ENCODE measurements around the gene EDC4.
"Not testable (repeated sequence)": the region's sequence is repeated elsewhere in the genome, so short reads cannot be mapped to it uniquely, and the experiment has no call there.

Gene EDC4

DNA sequence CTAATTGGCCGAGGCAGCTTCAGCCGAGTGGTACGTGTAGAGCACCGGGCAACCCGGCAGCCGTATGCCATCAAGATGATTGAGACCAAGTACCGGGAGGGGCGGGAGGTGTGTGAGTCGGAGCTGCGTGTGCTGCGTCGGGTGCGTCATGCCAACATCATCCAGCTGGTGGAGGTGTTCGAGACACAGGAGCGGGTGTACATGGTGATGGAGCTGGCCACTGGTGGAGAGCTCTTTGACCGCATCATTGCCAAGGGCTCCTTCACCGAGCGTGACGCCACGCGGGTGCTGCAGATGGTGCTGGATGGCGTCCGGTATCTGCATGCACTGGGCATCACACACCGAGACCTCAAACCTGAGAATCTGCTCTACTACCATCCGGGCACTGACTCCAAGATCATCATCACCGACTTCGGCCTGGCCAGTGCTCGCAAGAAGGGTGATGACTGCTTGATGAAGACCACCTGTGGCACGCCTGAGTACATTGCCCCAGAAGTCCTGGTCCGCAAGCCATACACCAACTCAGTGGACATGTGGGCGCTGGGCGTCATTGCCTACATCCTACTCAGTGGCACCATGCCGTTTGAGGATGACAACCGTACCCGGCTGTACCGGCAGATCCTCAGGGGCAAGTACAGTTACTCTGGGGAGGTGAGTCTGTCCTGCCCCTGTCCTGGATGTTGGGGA, 36.3 kb downstream of the EDC4 start:
- DNase-seq = no peak

DNA sequence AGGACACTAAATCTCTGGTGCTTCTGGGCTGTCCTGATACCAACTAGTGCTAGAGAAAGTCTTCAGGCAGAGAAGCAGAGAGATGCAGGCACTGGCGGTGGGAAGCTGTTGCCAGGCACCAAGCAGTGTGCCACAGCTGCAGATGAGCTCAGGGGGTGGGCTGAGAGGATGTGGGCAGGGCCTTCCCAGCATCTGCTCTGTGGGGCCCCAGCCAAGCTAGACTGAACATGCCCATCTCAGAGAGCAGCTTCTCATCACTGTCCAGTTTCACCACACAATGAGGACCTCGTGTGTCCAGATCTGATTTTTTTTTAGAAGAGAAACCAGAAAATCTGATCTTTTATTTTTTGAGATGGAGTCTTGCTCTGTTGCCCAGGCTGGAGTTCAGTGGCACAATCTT, 37.3 kb downstream of the EDC4 start:
- DNase-seq = no peak

DNA sequence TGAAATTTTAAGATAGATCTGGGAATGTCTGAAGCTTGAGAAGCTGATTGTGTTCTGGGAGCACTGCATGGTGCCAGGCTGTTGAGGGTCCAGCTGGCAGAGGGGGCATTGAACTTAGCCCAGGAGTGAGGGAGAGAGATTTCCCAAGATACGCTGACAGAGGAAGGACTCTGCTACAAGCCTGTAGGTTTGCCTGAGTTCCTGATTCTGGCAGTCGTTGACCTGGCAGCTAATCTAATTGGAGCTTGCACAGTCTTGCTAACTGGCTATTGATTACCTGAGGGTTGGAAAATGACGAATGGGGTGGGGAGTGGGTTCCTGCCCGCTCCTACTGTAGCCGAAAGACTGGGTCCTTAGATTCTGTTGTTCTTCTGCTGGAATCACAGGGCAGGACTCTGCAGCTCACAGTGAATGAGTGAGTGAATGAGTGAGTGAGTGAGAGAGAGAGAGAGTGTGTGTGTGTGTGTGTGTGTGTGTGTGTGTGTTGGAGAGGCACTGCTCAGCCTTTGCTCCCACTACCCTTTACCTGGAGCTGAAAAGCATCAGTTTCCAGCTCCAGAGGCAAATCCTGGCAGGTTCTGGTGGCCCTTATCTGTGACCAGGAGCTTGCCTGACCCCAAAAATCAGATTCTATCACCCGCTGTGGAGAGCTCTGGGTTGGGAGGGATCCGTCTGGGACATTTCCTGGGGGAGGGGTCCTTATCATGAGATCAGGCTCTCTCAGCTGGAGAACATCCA, 42.1 kb downstream of the EDC4 start:
- no peak for DNase-seq

DNA sequence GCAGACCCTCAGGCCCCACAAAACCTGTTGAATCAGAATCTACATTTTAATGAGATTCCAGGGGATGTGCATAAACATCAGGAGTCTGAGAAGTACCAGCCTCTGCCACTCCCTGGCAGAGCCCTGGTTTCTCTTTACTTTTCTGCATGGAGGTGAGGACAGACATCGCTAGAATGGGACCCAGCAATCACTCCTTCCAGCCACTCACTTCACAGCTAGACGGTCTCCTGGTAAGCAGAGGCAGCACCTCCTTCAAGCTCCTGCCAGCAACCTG, 42.6 kb downstream of the EDC4 start:
- not testable (repeated sequence) for DNase-seq

DNA sequence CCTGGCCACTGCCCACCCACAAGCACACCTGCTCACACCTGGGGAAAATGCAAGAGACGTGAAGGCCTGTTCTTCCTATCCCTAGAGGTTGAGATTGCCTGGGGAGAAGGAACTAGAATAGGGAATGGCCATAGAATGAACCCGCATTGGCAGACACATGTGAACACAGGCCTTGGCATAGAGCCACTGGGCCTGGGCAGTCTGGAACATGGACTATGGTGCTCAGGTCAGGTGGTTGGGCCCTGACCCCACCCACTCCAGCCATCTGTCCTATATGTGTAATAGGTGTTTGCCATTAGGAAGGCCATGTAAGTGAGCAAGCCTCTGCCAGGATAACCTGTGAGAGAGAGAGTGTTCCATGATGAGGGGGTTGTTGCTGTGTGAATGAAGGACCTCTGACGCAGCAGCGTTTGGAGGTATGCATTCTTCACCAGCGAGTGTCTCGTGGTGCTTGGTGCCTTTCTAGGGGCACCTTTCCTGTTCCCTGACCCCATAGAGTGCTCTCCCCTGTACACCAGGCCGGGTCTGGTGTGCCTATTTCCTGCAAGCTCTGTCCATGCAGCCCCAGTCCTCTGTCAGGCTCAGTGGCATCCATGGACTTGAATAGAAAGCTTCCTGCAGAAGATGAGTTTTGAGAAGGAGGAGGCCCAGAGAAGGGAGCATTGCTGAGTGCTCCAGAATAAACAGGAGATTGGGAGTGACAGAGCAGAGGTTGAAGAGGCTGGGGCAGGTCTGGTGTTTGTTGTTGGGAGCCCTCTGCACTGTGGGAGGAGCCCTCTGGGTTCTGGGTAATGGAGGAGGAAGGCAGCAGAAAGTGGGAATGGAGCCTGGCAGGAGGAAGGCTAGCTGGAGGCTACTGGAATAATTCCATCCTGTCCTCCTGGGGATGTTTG, 43.2 kb downstream of the EDC4 start:
- no peak for DNase-seq

DNA sequence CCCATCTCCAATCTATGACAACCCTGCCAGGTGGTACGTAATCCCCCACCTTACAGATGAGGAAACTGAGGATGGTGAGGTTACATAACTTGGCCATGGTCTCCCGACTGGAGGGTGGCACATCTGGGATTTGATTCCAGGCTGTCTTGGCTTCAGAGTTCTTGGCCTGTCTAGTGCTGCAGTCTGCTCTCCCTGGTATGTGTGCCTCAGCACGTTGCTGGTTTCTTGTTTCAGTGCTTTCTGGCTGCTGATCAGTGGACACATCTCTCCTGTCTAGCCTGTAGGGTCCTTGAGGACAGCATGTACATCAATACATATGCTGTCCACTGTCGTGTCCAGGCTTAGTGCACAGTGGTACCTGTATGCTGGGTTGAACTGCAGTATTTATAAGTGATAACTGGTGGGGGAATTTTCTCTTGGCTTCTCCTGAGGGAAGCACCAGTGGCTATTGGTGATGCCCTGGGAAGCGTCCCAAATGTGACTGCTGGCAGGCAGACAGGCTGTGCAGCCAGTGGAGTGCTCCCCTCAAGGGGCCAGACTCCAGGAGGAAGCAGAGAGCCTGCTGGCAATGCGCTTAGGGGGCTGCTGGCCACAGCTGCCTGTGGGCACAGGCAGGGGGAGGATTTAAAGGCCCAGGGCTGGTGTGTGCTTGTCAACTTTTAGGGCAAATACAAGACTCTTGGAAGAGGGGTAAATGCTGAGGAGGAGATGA, 44.4 kb downstream of the EDC4 start:
- no peak for DNase-seq

DNA sequence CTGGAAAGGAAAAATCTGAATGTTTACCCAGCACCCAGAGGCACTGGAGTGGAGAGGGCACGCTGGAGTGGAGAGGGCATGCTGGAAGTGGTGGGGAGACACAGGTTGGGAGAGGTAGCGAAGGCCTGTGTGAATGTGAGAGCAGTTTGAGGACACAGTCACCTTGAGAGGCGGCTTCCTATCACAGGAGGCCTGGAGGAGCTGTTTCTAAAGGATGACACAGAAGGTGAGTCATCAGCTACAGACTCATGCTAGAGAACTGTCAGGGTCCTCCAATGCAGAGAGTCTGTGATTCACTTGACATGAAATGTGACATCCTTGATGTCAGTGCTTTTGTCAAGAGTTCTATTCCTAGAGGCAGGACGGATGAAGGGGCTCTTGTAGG, 45.0 kb downstream of the EDC4 start:
- DNase-seq = peak; percentile 44 to 51

DNA sequence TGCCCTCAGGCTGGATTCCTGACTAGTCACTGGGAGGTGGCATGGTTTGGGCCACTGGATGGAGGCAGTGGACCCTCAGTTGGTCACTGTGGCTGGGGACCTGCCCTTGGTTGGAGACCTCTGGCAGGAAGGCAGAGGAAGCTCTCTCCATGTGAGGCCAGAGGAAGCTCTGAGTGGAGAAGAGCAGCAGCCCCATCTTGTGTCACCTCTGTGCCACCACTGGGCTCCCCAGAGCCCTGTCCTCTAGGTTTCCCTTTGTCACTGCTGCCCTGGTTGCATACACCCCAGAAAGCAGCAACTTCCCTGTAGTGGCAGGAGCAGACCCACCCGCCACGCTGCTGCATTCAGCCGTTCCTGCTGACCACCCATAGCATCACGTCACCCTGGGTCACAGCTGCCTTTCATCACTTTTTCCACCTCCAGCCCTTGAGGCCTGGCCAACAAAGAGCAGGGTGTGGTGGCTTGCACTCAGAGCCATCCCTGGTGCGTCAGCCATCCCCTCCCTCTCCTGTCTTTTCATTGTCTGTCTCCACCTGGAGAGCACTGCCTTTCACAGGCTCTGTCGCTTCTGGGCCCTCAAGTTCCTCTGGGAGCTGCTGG, 46.9 kb downstream of the EDC4 start:
- DNase-seq = no peak

DNA sequence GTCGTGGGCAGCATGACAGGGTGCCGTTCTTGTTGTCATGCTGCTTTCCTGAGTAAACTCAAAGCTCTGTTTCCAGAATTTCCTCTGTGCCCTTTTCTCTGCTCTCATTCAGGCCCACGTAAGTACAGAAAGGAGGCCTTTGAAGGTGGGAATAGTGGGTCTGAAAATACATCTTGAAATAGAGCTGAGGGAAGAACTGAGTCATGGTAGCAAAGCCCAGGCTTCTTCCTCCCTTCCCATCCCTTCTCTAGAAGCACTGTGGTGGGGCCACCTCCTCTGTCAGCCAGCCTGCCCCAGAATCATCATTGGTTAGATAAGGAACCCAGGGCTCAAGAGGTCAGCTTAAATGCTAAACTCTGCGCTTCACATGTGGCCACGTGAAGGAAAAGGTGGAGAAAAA, 49.4 kb downstream of the EDC4 start:
- DNase-seq = no peak

DNA sequence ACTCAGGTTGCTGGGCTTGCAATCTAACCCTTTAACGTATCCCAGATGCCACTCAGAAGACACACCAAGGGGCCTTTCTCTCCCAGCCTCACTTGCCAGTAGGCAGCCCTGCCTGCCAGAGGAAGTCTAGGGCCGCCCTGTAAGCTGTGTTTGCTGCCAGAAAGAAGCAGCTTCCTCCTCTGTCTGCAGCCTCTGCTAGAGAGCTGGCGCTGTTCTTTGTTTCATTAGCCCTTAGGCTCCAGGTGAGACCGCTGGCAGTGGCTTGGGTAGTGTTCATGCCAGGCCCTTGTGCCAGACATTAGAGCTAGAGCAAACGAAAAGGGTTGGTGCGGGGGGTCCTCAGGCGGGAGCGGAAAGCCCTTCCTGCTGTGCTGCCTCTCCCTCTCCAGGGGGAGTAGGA, 49.9 kb downstream of the EDC4 start:
- no peak for DNase-seq

DNA sequence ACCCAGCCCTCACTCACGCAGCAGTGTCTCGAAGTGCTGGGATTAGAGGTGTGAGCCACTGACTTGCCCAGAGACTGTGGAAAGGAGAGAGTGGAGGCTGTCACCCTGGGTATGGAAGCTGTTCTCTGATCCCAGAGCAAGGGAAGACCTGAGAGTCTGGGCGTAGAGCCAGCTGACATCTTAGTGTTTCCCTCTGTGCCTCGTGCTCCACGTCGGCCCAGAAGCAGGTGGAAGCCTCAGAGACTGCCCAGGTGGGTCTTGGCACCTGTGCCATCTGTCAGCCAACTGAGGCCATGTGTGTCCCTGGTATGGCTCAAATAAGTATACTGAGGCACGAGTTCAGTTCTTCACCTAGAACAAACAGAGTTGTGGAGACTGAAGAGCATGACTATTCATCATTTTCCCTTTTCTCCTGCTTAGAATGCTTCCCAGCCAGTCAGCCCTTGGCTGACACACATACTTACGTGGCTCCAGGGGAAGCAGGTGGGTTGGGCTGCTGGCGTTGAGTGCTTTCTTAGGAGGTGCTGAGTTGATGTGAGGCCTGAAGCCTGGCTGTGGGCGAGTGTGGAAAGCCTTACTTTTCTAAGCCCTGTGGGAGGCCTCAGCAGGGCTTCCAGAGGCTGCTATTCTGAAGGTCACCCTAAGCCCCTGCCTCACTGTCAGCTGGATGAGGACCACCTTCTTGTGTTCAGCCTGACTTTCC, 50.7 kb downstream of the EDC4 start:
- DNase-seq = no peak

DNA sequence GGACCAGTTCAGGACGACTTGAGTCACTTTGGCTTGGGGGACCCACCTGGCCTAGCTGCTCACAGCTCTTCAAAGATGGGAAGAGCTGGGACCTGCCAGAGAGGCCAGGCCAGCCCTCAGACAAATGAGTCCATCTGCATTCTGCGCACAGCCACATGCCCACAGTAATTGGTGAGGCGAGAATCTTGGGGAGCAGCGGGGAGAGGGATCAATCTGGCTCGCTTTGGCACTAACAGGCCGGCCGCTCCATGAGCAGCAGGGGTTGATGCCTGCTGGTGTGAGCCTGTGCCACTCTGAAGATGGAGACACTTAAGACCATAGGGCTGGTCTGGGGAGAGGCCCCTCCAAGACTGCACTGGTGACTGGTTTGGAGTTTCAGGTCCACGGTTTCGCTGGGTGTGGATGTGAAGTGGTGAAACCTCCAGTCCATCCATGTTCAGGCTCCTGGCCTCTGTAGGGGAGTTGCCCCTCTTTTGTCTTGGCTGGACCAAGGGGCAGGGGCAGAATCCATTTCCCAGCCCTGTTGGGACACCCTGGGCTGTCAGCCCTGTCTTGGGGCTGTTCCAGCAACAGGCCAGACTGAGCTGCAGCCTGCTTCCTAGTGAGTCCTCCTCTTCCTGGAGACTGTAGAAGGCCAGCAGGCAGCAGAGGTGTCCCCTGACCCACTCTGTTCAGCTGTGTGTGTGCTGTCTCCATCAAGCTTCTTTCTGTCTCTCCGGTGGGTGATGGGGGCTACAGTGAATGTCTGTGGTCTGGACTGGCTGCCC, 51.5 kb downstream of the EDC4 start:
- DNase-seq = no peak

DNA sequence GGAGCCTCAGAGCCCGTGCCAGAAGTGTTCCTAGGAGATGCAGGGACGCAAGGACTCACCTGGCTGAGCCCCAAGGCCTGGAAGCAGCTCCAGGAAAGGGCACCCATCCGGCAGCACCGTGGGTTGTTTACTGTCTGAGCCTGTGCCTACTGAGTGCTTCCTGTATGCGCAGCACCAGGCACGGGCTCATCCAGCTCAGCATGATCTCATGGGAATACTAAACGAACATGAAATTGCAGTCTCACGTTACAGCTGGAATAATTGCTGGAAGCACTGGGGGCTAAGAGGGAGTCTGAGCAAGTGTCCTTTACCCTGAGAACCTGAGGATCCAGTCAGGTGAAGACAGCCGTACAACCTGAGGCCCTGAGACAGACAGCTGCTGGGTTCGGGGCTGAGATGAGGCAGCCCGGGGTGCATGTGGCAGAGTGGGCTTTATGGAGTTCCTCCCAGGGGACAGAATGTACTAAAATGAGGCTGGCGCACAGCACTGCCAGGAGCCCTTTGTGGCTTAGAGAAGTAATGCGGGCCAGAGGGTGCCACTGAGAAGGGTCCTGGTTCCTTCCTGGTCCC, 53.4 kb downstream of the EDC4 start:
- DNase-seq = no peak

DNA sequence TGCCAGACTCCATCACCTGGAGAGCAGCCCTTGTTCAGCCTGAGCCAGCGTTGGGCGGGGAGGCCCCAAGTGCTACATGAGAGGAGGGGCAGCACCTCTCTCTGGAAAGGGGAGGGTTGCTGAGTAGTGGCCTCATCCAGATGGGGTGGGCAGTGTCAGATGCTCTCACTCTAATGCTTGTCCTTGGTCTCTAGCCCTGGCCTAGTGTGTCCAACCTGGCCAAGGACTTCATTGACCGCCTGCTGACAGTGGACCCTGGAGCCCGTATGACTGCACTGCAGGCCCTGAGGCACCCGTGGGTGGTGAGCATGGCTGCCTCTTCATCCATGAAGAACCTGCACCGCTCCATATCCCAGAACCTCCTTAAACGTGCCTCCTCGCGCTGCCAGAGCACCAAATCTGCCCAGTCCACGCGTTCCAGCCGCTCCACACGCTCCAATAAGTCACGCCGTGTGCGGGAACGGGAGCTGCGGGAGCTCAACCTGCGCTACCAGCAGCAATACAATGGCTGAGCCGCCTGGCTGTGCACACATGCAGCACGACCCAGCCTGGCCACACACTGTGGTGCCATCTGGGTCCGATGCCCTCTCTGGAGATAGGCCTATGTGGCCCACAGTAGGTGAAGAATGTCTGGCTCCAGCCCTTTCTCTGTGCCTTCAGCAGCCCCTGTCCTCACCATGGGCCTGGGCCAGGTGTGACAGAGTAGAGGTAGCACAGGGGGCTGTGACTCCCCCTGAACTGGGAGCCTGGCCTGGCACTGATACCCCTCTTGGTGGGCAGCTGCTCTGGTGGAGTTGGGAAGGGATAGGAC, 54.5 kb downstream of the EDC4 start:
- DNase-seq = no peak

DNA sequence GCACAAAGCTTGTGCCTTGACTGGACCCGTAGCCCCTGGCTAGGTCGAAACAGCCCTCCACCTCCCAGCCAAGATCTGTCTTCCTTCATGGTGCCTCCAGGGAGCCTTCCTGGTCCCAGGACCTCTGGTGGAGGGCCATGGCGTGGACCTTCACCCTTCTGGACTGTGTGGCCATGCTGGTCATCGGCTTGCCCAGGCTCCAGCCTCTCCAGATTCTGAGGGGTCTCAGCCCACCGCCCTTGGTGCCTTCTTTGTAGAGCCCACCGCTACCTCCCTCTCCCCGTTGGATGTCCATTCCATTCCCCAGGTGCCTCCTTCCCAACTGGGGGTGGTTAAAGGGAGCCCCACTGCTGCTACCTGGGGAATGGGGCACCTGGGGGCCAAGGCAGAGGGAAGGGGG, 55.3 kb downstream of the EDC4 start:
- DNase-seq = no peak

DNA sequence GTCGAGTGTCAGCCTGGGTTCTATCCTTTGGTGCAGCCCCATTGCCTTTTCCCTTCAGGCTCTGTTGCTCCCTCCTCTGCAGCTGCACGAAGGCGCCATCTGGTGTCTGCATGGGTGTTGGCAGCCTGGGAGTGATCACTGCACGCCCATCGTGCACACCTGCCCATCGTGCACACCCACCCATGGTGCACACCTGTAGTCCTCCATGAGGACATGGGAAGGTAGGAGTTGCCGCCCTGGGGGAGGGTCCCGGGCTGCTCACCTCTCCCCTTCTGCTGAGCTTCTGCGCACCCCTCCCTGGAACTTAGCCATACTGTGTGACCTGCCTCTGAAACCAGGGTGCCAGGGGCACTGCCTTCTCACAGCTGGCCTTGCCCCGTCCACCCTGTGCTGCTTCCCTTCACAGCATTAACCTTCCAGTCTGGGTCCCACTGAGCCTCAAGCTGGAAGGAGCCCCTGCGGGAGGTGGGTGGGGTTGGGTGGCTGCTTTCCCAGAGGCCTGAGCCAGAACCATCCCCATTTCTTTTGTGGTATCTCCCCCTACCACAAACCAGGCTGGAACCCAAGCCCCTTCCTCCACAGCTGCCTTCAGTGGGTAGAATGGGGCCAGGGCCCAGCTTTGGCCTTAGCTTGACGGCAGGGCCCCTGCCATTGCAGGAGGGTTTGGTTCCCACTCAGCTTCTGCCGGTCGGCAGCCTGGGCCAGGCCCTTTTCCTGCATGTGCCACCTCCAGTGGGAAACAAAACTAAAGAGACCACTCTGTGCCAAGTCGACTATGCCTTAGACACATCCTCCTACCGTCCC, 55.9 kb downstream of the EDC4 start:
- peak; percentile 74 to 78 for DNase-seq

DNA sequence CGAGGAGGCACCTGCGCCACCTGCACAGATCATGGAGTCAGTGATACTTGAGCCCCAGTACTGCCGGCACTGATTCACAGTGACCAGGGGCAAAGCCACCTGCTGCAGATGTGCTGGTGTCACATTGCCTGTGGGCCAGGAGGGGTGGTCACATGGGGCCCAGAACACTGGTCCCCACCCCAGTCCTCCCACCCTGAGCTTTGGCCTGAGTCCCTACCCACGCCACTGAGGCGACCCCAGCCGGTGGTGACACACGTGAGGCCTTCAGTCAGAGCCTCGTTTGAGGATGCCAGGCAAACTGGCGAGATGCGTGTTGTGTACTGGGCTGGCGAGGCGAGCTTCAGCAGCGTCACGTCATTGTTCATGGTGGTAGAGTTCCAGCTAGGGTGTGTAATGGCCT, 57.3 kb downstream of the EDC4 start:
- no peak for DNase-seq

DNA sequence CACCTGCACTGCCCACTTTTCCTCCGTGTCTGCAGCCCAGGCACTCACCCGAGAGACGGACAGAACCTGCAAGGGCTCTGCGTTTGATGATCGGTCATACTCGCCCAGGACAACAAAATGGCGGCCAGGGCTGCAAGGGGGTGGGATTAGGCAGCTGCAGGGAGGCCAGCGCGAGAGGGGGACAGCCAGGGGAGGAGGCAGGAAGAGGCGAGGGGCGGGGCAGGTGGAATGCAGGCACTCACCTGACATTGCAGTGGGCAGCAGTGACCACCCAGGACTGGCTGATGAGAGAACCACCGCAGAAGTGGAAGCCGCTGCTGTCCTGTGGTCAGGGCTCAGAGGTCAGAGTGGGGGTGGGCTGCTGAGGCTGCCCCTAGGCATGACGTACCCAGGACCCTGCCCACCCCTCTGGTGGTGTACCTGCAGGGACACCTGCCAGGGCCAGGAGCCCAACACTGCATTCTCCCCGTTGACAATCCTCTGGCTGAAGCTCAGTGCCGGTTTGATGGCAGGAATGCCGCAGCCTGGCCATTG, 57.9 kb downstream of the EDC4 start:
- DNase-seq = no peak

Measured in activated CD4-positive, alpha-beta T cell treated with anti-CD3 and anti-CD28 coated beads for 4 hours (primary cell).